Lower leg skin (tissue), 3 donors: ENCODE results near the gene ANAPC5.

ENCODE experiments used
- CTCF ChIP-seq, 3 donors: fragments of 450-650 bp; IDR thresholded peaks; one replicate each; pipeline ENCODE4 v1.5.1; 2016; ENCODE audit warnings: antibody characterized with exemption in 3 of 3, mild to moderate bottlenecking in 3 of 3, moderate library complexity in 2 of 3
- POLR2A ChIP-seq, 2 donors: fragments of 450-650 bp; IDR thresholded peaks; one replicate each; pipeline ENCODE4 v1.6.1; 2016 to 2017; ENCODE audit warnings: antibody characterized with exemption in 2 of 2, mild to moderate bottlenecking in 1 of 2, moderate library complexity in 1 of 2

- TF ChIP-seq CTCF (IDR thresholded peaks at IDR 0.05) (no peak), POLR2A (IDR thresholded peaks at IDR 0.05) (no peak)
Observed at GRCh38 chr12:121304306-121304705, 47.9 kb downstream of the ANAPC5 start.
